GM18909 (cell line): Measurements from ENCODE around the gene WDR55.
"Not testable (repeated sequence)": the region's sequence is repeated elsewhere in the genome, so short reads cannot be mapped to it uniquely, and the experiment has no call there.

Source experiments
- ATAC-seq: cut with Tn5 transposase; IDR thresholded peaks from one replicate; pipeline ENCODE4 v1.9.1; 2021; ENCODE audit warnings: mild to moderate bottlenecking; ENCODE audit not compliant: unreplicated experiment, poor library complexity

Gene WDR55

DNA sequence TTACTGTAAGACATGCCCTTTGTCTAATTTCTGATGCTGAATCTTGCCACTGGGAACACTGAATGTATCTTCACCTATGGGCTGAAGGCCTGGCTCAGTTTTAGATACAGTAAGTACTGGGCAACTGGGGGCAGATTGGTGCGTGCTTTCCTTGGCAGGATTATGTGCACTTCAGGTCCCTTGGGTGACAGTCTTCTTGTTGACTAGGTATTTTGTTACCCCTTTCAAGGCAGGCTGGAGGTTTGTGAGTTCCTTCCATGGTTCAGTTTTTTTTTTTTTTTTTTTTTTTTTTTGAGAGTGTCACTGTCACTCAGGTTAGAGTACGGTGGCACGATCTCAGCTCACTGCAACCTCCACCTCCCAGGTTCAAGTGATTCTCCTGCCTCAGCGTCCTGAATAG is 43.1 kb downstream of the WDR55 start:
- no peak for ATAC-seq

DNA sequence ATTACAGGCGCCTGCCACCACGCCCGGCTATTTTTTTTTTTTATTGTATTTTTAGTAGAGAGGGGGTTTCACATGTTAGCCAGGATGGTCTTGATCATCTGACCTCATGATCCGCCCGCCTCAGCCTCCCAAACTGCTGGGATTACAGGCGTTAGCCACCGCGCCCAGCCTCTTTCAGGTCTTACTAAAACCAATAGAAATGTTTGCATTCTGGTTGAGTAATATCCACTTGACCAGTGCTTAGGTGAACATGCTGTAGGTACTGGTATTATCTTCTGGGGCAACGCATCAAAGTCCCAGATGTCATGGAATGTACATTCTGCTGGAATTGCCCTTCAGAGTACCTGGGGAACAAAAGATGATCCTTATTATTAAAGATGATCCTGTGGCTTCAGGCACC is 44.1 kb downstream of the WDR55 start:
- ATAC-seq, result not testable (repeated sequence)

DNA sequence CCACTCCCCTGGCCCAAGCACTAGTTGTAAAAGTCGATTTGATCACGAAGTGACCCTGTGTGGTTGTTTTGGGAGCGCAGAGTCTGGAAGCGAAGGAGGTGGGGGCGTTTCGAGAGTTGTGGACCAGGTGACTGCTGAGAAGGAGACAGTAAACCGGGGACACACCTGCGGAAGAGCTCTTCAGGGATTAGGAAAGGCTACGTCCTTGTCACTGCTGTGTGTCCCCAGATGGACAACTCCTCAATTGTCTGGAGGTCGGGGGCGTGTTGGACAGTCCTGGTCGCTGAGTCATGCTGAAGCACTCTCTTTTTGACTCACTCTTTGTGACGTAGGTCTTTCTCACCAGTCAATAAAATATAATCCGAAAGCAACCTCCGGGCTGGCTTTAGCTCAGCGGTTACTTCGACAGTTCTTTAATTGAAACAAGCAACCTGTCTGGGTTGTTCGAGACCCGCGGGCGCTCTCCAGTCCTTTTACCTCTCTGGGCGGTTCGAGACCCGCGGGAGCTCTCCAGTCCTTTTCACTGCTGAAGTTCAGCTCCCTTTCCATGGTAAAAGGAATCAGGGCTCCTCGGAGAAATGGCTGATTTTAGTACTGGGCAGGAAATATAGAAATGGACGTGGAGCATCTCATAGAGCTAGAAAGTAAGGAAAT is 46.3 kb downstream of the WDR55 start:
- peak; percentile 90 for ATAC-seq

DNA sequence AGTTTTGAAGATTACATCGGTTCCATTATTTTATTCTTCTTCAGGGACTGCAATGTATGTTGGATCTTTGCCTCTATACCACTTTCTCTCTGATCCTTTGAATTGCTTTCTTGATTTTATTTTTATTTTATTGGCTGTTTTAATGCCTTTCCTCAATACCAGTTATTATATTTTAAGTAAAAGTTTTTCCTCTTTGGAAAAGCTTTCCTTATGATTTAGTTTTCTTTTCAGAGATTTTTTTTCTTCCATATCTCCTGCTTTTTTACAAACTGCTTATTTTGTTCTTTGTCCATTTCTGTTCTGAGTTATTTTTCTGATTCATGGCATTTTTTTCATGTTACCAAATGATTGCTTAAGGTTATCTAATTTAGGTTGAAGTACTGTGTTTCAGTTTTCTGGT is 47.1 kb downstream of the WDR55 start:
- ATAC-seq, result no peak

DNA sequence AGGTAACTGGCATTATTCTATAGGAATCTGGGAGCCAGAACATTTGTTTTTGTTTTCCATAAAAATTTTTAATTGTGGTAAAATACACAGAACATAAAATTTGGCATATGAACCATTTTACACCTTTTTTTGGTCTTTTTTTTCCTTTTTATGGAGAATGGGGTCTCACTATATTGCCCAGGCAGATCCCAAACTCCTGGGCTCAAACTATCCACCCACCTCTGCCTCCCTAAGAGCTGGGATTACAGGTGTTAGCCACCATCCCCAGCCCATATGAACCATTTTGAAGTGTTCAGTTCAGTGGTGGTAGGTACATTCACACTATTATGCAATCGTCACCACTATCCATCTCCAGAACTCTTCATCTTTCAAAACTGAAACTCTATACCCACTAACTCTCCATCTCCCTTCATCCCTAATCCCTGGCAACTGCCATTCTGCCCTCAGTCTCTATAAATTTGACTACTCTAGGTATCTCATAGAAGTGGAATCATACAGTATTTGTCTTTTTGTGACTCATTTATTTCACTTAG is 48.9 kb downstream of the WDR55 start:
- no peak for ATAC-seq

DNA sequence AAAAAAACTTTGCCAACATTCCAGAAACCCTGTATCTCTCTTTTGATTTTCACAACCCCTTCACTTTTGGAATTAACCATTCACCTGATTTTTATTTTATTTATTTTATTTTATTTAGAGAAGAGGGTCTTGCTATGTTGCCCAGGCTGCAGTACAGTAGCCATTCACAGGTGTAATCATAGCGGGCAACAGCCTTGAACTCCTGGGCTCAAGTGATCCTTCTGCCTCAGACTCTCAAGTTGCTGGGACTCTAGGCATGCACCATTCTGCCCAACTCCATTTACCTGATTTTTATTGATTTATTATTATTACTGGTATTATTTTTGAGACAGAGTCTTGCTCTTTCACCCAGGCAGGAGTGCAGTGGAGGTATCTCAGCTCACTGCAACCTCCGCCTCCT is 51.5 kb downstream of the WDR55 start:
- ATAC-seq, result not testable (repeated sequence)

DNA sequence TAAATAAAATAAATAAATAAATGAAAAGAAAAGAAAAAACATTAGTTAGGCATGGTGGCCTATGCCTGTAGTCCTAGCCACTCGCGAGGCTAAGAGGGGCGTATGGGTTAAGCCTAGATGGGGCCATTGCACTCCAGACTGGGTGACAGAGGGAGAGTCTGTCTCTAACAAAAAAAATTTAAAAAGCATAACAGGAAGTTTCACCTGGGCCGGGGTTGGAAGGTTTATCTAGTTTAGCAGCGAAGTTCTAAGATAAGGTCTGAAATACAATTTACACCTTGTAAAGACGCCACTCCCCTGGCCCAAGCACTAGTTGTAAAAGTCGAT is 53.5 kb downstream of the WDR55 start:
- no peak for ATAC-seq

DNA sequence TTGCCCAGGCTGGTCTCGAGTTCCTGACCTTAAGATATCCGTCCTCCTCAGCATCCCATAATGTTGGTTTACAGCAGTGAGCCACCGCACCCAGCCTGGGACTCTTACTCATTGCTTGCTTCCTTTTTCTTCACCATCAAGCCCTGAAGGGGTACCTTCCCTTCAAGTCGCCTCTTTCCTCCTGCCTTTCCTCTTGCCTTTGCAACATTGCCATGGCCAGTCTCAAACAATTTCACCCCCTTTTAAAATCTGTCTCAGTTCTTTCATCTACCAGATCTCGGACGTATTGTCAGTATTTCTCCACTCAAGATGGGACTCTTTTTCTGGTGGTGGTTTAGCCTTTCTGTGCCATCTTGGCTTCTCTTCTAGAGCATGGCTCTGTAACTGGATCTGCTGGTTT is 56.0 kb downstream of the WDR55 start:
- not testable (repeated sequence) for ATAC-seq

DNA sequence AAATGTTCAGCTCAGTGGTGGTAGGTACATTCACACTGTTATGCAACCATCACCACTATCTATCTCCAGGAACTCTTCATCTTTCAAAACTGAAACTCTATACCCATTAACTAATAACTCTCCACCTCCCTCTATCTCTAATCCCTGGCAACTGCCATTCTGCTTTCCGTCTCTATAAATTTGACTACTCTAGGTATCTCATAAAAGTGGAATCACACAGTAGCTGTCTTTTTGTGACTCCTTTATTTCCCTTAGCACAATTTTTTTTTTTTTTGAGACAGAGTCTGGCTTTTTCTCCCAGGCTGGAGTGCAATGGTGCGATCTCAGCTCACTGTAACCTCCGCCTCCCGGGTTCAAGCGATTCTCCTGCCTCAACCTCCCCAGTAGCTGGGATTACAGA is 56.7 kb downstream of the WDR55 start:
- ATAC-seq, result not testable (repeated sequence)
